VCaP (cell line): Measurements from ENCODE around the gene C10orf67.

Experiments used
- H3K27ac ChIP-seq: fragments of 450-650 bp; 2 replicates; pipeline ENCODE4 v1.5.1; 2017
- CTCF ChIP-seq: fragments of 450-650 bp; conservative IDR thresholded peaks from 2 replicates; pipeline ENCODE4 v1.5.1; 2017; ENCODE audit warnings: mild to moderate bottlenecking, moderate library complexity

Gene C10orf67

DNA sequence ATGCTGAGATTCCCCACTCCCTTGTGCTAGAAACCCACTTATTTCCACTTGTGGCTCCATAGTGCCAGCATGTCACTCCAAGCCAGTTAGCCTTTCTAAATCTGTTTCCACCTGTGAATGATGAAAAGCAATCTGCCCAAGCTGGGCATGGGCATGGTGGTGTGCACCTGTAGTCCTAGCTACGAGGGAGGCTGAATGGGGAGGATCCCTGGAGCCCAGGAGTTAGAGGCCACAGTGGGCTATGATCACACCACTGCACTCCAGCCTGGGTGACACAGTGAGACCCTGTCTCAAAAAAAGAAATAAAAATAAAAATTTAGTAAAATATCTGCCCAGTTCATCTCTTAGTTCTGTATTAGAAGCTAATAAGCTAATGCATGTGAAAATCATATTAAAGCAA, 157.4 kb downstream of the C10orf67 start:
- no peak overlapping the region for H3K27ac ChIP-seq

GRCh38 chr10:23186697-23187096, 157.9 kb downstream of the C10orf67 start:
- H3K27ac ChIP-seq = no peak overlapping the region
- no peak for TF ChIP-seq CTCF

More for the DNA sequence above, 157.4 kb downstream of the C10orf67 start:
- no peak for TF ChIP-seq CTCF

DNA sequence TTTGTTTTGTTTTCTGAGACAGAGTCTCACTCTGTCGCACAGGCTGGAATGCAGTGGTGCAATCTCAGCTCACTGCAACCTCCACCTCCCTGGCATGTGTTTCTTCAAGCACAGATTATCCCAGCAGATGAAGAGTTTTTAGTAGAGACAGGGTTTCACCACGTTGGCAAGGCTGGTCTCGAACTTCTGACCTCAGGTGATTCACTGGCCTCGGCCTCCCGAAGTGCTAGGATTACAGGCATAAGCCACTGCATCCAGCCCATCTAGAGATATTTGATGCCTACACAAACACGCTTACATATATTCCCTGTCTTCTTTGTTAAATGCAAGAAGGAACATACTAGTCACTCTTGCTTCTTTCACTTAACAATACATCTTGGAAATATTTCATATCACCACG, 158.4 kb downstream of the C10orf67 start:
- no peak for TF ChIP-seq CTCF
- H3K27ac ChIP-seq = no peak overlapping the region

GRCh38 chr10:23174977-23175512, 169.6 kb downstream of the C10orf67 start:
- TF ChIP-seq CTCF = no peak
- no peak overlapping the region for H3K27ac ChIP-seq

- no peak overlapping the region for H3K27ac ChIP-seq
- TF ChIP-seq CTCF = no peak
Measured at GRCh38 chr10:23174074-23174976, 170.3 kb downstream of the C10orf67 start.

DNA sequence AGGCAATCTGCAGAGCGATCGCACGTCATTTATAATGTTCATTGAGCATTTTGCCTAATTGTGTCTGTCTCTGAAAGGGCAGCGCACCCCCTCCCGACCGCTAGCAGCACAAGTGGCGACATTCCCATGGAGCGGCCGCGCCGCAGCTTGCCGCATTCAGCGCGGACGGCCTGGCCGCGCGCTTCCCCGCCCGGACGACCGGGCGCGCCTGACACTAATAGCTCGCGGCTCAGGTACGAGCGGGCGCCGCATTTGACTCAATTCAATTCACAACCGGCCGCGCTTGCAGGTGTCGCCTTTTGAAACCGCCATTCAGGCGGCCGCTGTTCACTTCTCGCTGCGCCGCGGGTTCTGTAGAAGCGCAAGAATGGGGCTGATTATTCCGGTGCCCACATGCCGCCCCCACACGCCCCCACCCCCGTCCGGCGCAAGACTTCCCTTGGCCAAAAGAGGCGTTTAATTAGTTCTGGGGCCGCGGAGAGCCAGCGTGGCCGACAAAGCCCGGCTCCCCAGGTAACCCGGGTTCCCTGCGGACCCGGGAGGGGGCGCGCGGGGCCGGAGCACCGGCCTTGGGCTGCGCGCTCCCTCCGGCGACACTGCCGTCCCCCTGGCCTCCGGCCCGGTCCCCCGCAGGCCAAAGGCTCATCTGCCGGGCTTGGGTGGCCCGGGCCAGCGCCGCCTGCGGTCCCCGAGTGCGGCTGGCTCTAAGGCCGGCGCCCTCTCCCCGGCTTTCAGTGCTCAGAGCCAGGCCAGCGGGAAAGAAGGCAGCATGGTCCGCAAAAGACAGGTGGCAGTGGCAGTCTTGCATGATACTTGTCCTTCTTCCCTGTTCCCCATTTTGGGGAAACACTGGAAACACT, 171.2 kb downstream of the C10orf67 start:
- H3K27ac ChIP-seq = no peak overlapping the region
- peak; percentile 27 for TF ChIP-seq CTCF
